ENCODE data around the gene SMARCB1. TPM values are rescaled to one million over a fixed set of nuclear protein-coding genes. Genes with fewer than 3 reads are reported as not detected.

Gene SMARCB1
- total RNA-seq, 4 donors from 2014 or later = 31.5 to 53.4 (median 43.8) TPM

DNA sequence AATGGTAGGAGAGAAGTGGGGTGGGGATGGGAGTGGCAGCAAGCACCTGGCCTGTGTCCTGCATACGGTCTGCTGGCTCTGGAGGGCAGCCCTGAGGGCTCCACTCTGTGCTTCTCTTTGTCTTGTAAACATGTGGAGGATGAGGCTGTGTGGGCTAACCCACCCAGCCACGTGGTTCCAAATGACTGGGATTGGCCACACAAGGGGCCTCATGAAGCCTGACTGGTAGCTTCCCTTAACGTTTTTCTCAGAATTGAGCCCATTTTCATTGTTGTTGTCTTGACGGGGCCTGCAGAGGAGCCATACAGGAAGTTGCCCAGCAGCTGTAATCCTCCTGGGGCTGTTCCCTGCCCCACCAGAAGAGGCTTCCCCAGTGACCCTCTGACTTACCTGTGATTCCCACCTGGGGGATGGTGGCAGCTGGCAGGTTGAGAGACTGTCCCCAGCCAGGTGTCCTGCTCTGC is 34.0 kb downstream of the SMARCB1 start:
- H3K27ac ChIP-seq = no peak overlapping the region
- H3K9me3 ChIP-seq = no peaks in the 10 kb centered on the region
- TF ChIP-seq CTCF (IDR thresholded peaks at IDR 0.05) = no peak
- no peak for TF ChIP-seq EP300 (IDR thresholded peaks at IDR 0.05)
- TF ChIP-seq POLR2A (IDR thresholded peaks at IDR 0.05) = no peak
- no peak for DNase-seq (ENCODE audit: low spot score in 2 of 2)
- H3K36me3 ChIP-seq = peaks cover 0 to 99% (median 13%) of the 10 kb centered on the region in 3 donors
- no peak overlapping the region for H3K4me3 ChIP-seq
- H3K27me3 ChIP-seq = no peaks in the 10 kb centered on the region
- peaks cover 0 to 6% (median 0%) of the 10 kb centered on the region in 4 donors for H3K4me1 ChIP-seq
- WGBS, 2 donors = 38 to 64% methylated on average over 4 of the region's 4 CpGs

DNA sequence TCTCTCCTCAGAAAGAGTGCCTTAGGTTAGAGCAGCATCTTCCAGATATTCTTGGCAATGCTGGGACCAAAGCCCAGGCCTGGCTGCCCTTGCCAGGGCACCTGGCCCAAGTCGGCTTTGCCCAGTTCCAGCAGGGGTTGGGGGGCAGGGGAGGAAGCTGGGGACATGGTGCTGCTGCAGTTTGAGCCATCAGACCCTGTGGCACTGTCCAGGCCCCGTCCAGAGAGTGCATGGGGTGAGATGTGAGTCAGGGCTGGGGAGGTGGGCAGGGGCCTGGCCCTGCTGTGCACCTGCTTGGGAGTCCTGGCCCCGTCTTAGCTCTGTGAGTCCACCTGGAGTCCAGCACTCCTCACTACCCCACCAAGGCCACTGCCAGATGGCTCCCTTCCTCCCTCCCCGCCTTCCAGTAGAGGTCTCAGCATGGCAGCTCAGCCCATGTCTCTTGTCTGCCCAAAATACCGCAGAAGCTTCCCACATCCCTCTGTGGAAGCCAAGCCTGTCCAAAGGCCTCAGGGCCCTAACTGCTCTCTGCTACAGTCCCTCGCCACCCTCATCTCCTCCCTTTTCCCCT is 35.4 kb downstream of the SMARCB1 start:
- no peak overlapping the region for H3K27ac ChIP-seq
- peaks cover 0 to 99% (median 12%) of the 10 kb centered on the region in 3 donors for H3K36me3 ChIP-seq
- no peak overlapping the region for H3K4me3 ChIP-seq

DNA sequence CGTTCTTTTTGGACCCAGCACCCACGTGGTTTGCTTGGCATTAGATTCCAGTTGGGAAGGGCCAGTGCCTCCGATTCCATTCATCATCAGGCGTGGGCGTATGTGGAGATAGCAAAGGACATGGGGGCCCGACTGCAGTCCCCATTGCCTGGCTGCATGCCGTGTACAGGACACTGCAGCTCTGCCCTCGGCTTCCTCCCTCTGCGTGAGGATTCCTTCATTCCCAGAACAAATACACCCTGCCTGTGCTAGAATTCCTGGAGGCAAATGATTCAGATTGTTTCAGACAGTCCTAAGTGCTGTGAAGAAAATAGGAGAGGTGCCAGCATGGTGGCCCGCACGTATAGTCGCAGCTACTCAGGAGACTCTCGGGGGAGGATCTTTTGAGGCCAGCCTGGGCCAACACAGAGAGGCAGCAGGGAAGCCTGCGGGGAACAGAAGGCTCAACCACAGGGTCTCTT is 36.6 kb downstream of the SMARCB1 start:
- no peak overlapping the region for H3K4me3 ChIP-seq
- no peak overlapping the region for H3K27ac ChIP-seq
- peaks cover 0 to 99% (median 12%) of the 10 kb centered on the region in 3 donors for H3K36me3 ChIP-seq
- H3K27me3 ChIP-seq = no peaks in the 10 kb centered on the region
- WGBS, 2 donors = 56 to 64% methylated on average over 14 of the region's 14 CpGs
- TF ChIP-seq CTCF (IDR thresholded peaks at IDR 0.05) (no peak), POLR2A (IDR thresholded peaks at IDR 0.05) (no peak), EP300 (IDR thresholded peaks at IDR 0.05) (no peak)
- H3K4me1 ChIP-seq = peaks cover 0 to 13% (median 0%) of the 10 kb centered on the region in 4 donors
- no peaks in the 10 kb centered on the region for H3K9me3 ChIP-seq
- no peak for DNase-seq (ENCODE audit: low spot score in 2 of 2)

More for the DNA sequence above, 35.4 kb downstream of the SMARCB1 start:
- H3K9me3 ChIP-seq = no peaks in the 10 kb centered on the region
- H3K4me1 ChIP-seq = peaks cover 0 to 11% (median 0%) of the 10 kb centered on the region in 4 donors
- WGBS, 2 donors = 86 to 94% methylated on average over 5 to 6 of the region's 6 CpGs
- TF ChIP-seq EP300 (IDR thresholded peaks at IDR 0.05) (no peak), POLR2A (IDR thresholded peaks at IDR 0.05) (no peak), CTCF (IDR thresholded peaks at IDR 0.05) (no peak)
- DNase-seq (ENCODE audit: low spot score in 2 of 2) = no peak
- H3K27me3 ChIP-seq = no peaks in the 10 kb centered on the region

GRCh38 chr22:23824476-23825245 is 37.9 kb downstream of the SMARCB1 start:
- Histone ChIP-seq H3K4me3 (no peak overlapping the region), H3K4me1 (peaks cover 0 to 13% (median 0%) of the 10 kb centered on the region in 4 donors), H3K9me3 (peaks cover 0 to 4% (median 0%) of the 10 kb centered on the region in 4 donors), H3K36me3 (peaks cover 0 to 99% (median 12%) of the 10 kb centered on the region in 3 donors), H3K27ac (no peak overlapping the region), H3K27me3 (no peaks in the 10 kb centered on the region)
- DNase-seq (ENCODE audit: low spot score in 2 of 2) = no peak
- TF ChIP-seq EP300 (IDR thresholded peaks at IDR 0.05) (no peak), CTCF (IDR thresholded peaks at IDR 0.05) (no peak), POLR2A (IDR thresholded peaks at IDR 0.05) (no peak)
- 90 to 93% methylated on average over 9 to 10 of the region's 13 CpGs for WGBS, 2 donors

All from tibial nerve (tissue), 4 donors.